ENCODE results near the gene GNAT1.

GNAT1 gene

DNA sequence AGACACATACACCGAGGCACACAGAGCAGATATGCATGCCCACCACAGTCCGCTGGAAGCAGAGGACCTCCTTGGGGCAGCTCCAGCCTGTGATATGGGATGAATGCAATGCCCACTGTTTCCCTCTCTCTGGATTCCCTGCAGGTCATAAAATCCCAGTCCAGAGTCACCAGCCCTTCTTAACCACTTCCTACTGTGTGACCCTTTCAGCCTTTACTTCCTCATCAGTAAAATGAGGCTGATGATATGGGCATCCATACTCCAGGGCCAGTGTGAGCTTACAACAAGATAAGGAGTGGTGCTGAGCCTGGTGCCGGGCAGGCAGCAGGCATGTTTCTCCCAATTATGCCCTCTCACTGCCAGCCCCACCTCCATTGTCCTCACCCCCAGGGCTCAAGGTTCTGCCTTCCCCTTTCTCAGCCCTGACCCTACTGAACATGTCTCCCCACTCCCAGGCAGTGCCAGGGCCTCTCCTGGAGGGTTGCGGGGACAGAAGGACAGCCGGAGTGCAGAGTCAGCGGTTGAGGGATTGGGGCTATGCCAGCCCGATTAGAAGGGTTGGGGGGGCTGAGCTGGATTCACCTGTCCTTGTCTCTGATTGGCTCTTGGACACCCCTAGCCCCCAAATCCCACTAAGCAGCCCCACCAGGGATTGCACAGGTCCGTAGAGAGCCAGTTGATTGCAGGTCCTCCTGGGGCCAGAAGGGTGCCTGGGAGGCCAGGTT lies at the start of gene GNAT1:
GNAT1 (plus strand) TSS at position 675 of the 725 bp plus-strand sequence. CDS start 116 bp downstream, outside the sequence.
- DNase-seq, result peak; percentile 29 to 47

DNA sequence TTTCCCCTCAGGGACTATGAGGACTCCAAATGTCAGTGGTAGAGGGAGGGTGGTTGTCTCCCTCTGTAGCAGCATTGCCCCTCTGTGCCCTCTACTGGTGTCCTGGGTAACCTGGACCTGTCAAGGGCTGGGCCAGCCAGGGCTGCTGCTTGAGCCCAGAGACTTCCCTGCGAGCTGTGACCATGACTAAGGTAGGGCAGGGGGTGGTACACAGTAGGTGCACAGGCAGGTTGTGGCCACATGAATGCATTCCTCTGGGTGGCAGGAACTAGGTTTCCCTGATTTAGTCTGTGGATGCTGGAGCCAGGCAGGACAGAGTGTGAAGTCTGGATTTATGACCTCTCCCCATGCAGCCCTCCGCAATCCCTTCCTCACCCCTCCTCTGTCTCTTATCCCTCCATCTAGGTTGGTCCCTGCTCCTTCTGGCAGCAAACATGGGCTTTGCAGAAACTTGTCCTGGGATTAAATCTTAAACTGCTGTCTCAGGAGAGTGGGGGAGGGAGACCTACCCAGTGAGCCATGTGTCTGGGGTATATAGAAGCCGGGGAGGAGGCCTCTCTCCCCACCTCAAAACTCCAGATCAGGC lies 45.0 kb upstream of the GNAT1 start:
- no peak for DNase-seq

DNA sequence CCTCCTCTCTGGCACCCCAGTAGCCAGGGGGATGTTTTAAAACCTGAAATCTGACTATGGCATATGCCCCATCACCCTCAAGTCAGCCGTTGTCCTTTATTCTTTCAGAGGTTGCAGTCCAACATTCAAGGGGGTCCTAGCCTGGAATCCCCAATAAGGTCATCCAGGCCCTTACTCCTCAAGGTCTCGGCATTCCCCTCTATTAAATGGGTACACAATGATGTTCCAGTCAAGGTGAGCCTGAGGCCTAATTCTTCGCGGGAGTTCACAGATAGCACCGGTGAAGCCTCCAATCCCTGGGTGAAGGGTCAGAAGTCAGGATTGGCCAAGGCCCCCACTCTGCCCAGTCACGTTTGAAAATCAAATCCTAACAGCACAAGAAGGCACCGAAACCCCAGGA lies 44.4 kb upstream of the GNAT1 start:
- DNase-seq, result no peak

DNA sequence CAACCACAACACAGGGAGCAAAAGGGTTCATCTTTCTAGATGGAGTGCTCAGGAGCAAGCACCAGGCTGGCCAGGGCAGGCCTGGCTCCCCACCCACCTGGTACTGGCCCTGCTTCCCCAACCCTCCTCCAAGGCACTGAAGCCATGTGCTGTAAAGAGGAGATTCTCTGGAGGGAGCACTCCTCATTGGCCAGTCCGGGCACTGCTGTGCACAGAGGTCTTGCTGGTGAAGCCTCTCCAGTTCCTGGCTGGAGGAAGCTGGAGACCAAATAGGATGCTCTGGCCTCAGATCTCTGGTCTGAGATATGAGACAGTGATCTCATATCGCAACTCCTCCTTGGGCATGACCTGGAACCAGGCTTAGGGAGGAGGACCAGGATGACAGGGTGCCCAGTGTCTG lies 44.0 kb upstream of the GNAT1 start:
- DNase-seq, result no peak

DNA sequence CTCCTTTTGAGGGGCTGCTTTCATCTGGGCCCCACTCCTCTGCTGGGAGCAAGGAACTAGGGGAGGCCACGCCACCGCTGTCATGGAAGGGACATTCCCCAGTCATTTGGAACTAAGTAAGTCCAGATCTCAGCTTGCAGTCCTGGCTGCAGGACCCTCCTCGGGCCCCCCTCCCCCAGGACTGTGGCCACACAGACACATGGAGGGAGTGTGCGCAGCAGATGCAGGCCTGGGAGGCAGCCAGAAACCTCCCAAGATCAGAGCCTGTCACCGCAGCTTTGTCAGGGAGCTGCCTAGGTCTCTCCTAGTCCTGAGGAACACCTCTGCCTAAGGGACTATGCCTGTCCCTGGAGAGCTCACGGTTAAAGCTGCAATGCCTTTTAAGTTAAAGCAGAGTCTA lies 43.5 kb upstream of the GNAT1 start:
- no peak for DNase-seq

DNA sequence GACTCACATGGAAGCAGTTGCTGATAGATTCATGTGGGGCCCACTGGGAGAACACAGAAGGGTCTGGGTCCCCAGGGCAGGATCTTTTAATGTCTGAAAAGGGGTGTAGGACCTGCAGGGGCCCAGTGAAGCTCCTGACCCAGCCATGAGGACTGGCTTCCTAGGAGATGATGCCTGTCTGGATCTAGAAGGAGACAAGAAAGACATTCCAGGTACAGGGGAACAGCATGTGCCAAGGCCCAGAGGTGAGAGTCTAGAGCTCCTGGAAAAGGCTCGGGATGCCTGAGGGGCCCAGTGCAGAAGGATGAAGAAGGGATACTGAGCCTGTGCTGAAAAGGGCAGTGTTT lies 41.0 kb upstream of the GNAT1 start:
- DNase-seq, result no peak

DNA sequence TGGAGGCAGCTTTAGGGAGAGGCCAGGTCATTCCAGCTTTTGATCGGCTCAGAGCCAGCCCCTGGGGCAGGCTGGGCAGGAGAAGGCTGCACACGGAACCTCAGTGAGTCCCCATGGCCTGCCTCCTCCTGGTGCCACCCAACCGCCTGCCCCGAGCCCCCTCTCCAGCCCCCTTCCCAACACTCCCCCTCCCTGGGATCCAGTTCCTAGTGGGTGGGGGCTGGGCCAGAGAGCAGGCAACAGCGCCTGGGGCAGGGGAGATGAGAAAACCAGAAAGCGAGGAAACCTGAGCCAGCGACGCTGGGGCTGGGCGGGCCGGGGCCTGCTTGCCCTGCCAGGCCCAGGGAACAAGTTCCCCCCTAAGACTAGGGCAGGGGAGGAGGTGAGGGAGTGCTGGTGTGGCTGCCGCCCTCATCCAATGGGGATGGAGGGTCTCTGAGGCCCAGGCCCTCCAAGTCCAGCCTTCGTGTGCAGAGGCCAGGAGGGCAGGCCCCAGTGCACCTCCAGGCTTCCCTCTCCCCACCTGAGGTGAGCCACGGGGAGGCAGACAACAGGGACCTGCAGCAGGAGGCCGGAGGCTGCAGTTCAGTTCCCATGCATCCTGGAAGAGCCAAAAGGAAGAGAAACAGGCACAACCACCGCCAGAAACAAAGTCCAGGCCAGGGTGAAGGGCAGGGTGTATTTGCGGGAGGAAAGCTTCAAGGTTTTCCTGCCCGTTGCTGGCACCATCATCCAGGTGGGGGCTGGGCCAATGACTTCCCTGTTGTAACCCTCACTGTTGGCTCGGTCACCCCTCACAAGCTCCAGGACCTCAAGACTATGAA lies 40.3 kb upstream of the GNAT1 start:
- no peak for DNase-seq

DNA sequence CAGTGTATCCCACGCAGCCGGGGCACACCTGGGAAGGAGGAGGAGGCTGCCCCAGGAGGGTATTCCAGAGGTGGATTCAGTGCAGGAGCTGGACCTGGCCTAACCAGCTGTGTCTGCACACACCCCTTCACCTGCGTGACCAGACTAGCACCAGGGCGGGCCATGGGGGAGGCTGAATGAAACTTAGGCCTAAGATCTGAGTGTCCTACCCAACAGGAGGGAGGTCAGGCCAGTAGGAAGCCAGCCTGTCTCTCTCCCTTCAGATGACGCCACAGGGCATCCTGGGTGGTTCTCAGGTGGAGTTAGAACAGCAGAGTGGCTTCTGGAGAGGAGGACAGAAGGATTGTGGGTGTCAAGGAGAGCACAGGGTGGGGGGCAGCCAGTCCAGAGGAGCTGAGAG lies 39.7 kb upstream of the GNAT1 start:
- no peak for DNase-seq

DNA sequence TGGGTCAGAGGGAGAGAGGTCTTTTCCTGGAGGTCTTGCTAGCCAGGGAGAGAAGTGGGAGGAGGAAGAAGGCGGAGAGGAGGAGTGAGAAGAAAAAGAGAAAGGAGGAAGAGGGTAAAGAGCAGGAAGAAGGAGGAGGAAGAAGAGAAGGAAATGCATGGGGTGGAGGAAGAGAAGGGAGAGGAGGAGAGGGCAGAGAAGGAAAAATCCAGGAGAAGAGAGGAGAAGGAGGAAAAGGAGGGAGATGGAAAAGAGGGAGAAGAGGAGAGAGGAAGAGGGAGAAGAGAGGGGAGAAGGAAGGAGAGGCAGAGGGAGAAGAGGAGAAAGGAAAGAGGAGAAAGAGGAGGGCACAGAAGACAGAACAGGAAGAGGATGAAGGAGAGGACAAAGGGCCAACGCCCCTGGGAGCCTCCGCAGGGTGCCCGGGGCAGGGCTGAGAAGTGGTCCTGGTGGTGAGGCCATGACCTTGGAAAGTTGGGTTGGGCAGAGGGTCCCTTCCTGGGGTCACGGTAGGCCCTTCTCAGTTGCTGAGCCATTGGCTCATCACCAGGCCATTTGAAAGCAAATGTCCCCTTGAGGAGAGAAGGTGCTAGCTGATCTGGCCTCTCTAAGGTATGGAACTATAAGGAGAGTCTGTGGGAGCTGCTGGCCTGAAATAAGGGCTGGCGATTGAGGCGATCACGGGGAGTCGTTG lies 37.5 kb upstream of the GNAT1 start:
- DNase-seq, result no peak

DNA sequence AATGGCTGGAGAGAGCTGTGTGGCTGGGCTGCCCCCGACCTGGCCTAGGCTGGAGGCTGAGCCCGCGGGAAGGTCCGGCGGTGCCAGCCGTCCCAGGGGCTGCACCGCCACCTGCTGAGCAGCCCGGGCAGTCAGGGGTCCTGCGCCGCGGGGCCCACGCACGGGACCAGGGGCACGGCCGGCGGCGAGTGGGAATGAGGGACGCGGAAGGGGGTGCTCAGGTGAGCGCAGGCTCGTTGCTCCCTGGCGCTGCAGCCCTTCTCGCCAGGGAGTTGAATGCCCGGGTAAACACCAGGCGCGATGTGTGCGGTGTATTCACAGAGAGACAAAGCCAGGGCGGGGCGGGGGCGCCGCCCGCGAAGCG lies 37.0 kb upstream of the GNAT1 start:
- DNase-seq, result no peak

DNA sequence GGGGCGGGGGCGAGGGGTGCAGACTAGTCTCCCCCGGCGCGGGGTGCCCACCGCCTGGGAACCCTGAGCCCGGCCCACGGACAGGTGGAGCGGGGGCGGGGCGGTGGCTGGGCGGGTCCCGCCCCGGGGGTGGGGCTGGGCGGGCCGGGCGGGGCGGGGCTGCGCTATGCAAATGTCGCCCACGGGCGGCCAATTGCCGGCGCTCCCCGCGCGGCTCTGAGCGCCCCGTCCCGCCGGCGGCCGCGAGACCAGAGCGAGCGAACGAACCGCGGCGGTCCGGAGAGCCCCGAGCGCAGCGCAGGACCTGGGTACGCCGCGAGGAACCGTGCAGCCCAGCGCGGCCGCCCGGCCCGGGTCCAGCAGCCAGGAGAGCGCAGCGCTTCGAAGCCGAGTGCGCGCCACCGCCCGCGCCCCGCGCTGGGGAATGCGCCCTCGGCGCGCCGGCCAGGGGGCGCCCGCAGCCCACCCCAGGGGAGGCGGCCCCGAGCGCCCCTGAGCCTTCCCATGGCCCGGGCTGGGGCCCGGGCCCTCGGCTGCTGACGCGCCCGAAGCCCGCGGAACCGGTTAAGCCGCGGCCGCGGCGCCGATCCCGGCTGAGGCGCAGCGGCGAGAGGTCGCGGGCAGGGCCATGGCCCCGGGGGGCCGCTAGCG lies 36.4 kb upstream of the GNAT1 start, which contains the start of gene SEMA3F:
SEMA3F (plus strand) TSS at position 485 of the 651 bp plus-strand sequence. CDS start 4,299 bp downstream, outside the sequence.
- peak; percentile 68 for DNase-seq

DNA sequence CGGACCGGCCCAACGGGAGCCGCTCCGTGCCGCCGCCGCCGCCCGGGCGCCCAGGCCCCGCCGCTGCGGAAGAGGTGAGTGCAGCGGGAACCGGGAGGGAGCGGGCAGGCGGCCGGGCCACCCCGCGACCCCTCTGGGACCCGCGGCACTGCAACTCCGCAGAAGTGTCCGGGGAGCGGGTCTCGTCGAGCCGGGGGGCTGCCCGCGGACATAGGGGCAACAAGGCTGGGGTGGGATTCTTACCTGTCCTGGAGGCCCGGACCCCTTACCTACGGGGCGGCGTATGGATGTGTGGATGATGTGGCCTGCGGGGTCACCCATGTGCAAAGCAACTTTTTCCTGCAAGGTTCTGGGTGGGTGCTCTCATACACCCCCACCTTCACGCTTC lies 35.9 kb upstream of the GNAT1 start:
- DNase-seq, result no peak

DNA sequence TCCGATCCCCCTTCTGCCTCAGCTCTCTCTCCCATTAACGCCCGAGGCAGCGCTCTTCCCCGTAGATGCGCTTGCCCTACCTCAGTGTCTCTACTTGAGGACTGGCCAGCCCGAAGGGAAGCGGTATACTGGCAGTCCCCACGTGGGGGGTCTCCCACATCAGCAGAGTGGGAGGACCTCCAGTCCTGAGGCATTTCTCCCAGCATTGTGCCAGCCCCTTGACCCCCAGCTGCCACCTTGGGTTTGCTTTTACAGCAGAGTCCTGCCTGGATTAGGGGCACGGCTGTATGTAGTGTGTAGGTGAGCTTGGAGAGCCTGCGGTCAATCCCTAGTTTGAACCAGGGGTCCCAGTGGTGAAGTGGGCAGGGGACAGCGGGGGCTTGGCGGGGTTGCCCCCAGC lies 35.5 kb upstream of the GNAT1 start:
- no peak for DNase-seq

DNA sequence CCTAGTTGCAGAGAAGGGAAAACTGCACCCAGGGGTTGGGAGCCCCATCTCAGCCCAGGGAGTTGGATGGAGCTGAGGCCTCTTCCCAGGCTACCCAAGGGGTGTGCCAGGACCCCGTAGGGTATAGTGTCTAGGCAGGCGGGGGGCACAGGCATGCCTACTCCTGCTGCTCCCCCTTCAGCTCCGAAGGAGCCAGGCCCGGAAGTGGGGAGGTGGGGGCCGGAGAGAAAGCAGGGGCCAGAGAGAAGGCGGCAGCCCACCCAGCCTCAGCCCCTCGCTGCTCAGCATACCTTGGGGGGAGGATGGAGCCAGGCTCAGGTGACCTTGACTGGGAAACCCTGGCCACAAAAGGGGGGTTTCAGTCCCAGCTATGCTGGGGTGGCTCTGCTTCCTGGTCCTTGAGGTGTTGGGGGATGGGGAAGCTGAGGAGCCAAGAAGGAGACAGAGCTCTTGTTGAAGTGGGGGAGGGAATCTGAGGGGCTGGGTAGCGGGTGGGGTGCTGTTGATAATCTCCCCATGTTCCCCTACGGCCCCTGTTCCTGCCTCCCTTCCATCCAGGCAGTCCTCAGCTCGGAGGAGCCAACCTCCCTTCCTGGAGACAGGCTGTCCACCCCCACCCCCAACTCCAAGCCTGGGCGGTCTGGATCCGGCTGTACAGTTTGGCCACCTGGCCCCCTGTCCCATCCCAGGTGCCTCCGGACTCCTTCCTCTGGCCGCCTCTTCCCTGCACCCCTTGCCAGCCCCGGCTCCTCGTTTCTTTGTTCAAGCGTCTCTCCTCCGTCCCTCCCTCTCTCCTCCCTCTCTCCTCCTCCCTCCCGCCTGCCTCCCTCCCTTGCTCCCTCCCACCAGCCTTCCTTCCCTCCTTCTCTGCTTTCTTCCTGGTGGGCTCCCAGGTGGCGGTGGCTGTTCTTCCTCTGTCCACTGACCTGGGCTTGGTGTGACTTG lies 34.6 kb upstream of the GNAT1 start:
- no peak for DNase-seq

DNA sequence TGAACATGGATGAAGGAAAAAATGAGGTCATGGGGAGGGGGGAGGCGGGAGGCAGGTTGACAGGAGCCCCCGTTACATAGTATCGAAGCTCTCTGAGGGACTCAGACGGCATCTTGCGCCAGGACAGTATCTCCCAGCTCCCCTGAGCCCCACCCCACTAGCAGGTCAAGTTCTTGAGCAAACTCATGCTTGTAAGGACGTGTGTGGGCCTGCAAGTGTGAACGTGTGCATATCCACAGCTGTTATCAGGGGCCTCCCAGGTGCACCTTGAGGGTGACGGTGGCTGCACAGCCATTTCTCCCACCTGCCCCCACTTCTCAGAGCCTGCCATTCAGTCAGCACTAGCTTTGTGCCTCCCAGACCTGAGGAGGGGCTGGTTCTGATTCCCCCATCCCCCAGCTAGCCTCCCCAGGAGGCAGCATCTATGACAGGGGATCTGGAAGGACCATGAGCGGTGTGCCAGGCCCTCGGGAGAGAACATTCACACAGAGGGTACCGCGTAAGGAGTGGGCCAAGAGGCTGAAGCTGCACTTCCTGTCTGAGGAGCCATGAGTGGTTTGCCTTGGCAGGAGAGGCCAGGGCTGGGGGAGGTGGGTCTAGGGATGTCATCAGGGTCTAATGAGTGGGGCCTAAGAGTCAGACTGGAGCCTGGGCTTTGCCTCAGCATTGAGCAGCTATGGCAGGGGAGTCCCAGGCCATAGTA lies 33.4 kb upstream of the GNAT1 start:
- DNase-seq, result no peak

DNA sequence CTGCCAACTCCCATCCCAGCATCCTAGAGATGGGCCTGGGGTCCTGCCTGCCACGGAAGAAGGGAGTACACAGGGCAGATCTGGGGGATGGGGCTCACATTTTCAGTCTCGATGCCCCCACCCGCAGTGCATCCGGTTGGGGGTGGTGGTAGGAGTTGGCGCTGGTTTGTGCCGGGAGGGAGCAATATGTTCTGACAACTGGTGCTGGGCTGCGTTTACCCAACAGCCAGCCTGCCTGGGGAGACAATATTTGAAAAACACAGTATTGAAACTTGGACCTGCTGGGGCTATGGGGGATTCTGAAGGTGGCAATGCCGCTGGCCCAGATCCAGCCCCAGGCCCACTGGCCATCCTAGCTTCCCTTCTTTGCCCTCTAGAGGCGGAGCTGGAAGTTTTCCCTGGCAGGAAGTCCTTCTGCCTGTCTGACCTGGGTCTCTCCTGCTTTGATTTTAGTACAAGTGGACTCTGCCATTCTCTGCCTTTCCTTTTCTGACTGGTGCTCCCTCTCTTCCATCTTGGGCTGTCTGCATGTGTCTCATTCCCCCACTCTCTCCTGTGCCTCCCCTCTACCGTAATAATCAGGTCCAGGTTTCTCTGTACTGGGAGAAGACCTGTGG lies 32.8 kb upstream of the GNAT1 start:
- no peak for DNase-seq

DNA sequence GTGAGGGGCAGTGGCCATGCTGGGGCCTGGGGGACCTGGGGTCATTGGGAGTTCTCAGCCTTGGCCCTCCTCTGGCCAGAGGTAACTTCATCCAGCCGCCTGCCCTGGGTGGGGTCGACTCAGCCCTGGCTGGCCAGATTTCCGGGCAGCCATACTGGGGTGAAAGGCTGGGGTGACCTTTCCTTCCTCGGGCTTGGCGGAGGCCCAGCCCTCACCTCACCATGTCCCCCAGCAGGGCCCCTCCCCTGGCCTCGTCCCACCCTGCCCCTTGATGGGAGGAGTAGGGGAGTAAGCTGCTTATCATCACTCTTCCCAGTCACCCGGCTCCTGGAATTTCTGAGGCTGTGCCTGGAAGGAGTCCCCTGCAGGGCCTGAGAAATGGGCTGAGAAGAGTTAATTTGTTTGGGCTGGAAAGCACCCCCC lies 30.8 kb upstream of the GNAT1 start:
- no peak for DNase-seq

DNA sequence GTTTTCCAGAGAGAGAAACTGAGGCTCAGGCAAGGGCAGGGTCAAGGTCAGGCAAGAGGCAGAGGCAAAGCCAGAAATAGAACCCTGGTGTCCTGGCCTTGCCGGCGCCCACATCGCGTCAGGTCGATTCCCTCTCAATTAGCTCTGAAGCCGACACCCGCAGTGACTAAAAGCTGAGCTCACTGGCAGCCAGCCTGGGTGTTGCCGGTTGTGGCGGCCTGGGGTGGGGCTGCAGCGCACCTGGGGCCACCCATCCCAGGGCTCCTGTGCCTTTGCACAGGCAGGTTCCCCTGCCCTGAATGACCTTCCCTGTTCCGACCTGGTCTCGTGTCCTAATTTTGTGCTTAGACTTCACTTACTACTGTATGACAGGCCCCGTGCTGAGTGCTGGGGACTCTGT lies 30.1 kb upstream of the GNAT1 start:
- DNase-seq, result no peak

DNA sequence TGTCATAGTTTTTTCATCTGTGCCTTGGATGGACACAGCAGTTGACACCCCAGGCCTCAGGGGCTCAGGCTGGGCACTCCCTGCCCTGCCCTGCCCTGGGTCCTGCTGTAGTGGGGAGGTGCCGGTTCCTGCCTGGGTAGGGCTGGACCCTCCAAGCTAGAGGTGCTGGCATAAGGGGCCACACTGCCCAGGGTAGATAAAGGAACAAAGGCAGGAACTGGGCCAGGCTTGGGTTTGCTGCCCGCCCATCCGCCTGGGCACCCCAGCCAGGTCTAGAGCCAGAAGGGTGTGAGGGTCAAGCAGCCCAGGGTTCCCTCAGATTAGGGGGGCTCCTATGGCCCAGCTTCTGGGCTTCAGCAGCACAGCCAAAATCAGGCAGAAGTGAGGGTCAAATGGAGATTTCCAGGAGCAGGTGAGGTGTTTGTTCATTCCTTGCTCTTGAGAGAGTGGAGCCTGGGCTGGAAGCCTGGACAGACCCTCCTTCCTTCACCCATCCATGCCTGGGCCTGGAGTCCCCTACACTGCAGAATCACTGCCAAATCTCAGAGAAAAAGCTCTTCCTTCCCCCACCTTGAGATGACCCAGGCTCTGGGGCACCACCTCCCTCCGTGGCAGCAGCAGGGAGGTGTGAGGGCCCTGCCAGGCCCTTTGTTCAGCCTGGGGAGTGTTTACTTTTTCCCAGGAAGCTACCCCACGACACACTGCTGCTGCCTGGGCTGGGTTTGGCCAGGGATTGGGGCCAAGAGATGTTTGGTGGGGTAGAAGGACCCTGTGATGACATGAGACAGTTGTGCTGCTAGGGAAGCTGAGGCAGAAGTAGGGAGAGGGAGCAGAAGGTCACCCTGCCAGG lies 29.2 kb upstream of the GNAT1 start:
- DNase-seq, result no peak

Data from inflammatory macrophage treated with lipopolysaccharide for 1 hour (primary cell).